HUDEP-2 (cell line): ENCODE measurements around the gene HTR3C.

ENCODE experiments used
- DNase-seq, 76 experiments: peaks; one replicate each; lab custom pipeline; 2025; ENCODE audit not compliant: unreplicated experiment in 76 of 76; lab: John Stamatoyannopoulos, UW

HTR3C gene

GRCh38 chr3:184082034-184082433 lies 29.2 kb downstream of the HTR3C start:
- DNase-seq: no peak

GRCh38 chr3:184082465-184082864 lies 29.6 kb downstream of the HTR3C start:
- no peak for DNase-seq

- no peak for DNase-seq
Observed at GRCh38 chr3:184085389-184085852, 32.6 kb downstream of the HTR3C start.

DNA sequence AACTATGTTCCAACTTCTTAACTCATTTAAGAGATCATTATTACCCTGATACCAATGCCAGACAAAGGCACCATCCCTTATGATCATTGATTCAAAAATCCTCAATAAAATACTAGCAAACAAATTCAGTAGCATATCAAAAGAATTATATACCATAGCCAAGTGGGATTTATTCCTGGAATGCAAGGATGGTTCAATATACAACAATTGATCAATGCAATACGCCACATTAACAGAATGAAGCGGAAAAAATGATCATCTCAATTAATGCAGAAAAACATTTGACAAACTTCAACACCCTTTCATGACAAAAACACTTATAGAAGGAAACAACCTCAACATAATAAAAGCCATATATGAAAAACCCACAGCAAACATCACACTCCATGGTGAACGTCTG lies 39.4 kb downstream of the HTR3C start:
- DNase-seq: no peak

DNA sequence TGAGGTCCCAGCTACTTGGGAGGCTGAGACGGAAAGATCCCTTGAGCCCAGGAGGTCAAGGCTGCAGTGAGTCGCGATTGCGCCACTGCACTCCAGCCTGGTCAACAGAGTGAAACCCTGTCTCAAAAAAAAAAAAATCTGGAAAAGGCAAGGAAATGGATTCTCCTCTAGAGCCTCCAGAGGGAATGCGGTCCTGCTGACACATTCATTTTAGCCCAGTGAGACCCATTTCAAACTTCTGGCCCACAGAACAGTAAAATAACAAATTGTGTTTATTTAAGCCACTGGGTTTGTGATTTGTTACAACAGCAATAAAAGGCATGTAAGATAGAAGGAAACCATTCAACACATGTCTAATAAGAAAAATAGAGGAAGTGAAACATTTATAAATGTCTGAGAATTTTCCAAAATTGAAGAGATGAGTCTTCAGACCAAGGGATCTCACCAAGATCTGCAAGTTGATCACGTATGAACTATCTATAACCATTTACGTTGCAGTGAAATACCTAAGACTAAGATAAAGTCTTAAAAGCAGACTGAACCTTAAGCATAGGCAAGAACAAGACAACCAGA lies 44.0 kb downstream of the HTR3C start, which contains the start of gene HTR3E:
Gene HTR3E, plus strand, starts transcription at position 254 of the 573 bp plus-strand sequence. CDS start 466 bp downstream, outside the sequence.
- no peak for DNase-seq

GRCh38 chr3:184097556-184097955 lies 44.7 kb downstream of the HTR3C start:
- no peak for DNase-seq

- no peak for DNase-seq
Observed at GRCh38 chr3:184099806-184100686, 47.2 kb downstream of the HTR3C start.
